HG02571 (cell line): Measurements from ENCODE around the gene KCNMA1.

ENCODE experiments used
- ATAC-seq: cut with Tn5 transposase; IDR thresholded peaks from one replicate; pipeline ENCODE4 v1.9.1; 2021; ENCODE audit warnings: mild to moderate bottlenecking, moderate library complexity; ENCODE audit not compliant: unreplicated experiment

Gene KCNMA1

GRCh38 chr10:77147871-77148270, 489.7 kb downstream of the KCNMA1 start:
- ATAC-seq: no peak

DNA sequence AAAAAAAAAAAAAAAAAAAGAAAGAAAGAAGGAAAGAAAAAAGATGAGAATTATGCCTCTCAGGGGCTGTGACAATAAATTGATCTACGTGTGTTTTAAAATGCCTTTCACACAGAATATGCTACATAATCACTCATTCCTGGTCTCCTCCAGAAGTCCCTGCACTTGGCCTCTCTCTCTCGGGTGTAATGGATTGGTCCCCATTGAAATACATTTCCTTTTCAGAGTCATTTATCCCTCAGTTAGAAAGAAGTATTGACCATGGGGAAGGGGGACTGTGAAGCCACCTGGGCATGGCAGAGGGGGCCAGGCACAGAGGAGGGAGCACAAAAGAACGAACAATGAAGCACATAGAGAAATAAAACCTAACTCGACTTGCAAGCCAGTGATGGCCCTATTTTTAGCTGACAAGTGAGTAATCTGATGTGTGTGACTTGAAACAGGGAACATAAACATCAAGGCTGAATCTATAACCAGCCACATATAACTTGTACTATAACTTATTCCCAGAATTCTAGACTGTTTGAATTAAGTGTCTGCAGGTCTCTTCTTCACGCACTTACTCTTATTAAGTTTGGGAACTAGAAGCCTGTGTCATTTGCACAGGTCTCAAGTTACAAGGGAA, 490.8 kb downstream of the KCNMA1 start:
- no peak for ATAC-seq

DNA sequence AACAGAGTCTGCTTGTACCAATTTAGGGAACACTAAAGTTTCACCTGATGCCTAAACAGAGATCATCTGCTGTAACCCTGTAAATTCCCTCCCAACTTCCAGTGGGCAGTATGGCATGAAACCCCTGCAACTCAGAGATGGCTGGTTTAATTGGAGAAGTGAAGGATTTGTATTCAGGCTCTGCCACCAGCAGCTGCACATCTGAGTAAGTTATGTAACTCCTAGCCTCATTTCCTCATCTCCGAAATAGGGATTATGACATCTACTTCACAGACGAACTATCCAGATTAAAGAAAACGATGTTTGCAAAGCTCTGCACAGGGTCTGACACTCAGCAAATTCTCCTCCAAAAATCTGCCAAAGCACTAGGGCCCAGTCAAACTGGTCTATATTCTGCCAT, 493.0 kb downstream of the KCNMA1 start:
- ATAC-seq: no peak

- no peak for ATAC-seq
Measured at GRCh38 chr10:77139252-77140160, 498.1 kb downstream of the KCNMA1 start.

DNA sequence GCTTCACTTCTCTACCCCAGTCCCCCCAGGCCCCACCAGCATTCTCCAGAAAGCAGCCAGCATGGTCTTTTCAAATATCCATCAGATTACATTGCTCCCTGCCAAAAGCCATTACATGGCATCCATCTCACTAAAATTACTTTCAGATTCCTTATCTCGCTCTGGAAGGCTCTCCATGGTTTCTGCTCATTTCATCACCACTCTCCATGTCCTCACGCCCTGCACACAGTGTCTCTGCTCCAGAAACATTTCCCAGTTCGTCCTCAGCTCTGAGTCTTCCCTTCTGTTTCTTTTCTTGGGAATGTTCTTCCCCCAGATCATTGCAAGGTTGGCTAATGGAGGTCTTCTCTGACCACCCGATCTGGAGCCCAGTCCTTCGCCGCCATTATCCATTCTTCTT, 499.1 kb downstream of the KCNMA1 start:
- no peak for ATAC-seq

GRCh38 chr10:77135555-77135954, 502.1 kb downstream of the KCNMA1 start:
- ATAC-seq: no peak

- no peak for ATAC-seq
Measured at GRCh38 chr10:77131214-77131613, 506.4 kb downstream of the KCNMA1 start.

DNA sequence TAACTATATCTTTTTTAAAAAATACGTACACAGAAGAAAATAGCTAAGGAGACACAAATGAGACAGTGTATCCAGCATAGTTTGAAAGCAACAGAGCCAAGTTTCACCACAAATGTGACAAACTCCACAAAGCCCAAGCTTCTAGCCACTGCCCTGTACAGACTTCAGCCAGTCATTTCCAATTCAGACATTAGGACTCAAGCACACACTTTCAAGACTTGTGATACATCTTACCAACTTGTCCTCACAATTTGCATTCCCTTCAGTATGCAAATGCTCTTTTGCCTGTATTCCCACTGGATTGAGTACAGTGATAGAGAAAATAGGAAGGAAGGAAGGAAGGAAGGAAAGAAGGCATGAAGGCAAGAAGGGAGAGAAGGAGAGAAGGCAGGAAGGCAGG, 510.4 kb downstream of the KCNMA1 start:
- no peak for ATAC-seq

GRCh38 chr10:77125231-77125630, 512.4 kb downstream of the KCNMA1 start:
- ATAC-seq: no peak

DNA sequence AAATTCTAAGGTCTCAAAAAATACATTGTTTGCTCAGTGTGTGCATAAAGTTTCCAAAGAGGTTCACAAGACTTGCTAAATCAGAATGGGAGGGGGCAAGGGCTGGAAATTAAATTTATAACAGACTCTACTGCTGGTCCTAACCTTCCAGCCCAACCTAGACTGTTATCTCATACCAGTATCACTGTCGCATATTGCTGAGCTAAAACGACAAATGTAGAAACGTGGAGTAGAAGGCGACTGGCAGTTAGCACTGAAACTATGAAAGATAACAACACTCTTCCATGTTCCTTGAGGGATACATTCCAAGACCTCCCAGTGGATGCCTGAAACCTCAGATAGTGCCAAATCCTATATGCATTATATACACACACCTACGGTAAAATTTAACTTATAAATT, 514.3 kb downstream of the KCNMA1 start:
- no peak for ATAC-seq

GRCh38 chr10:77121829-77122228, 515.8 kb downstream of the KCNMA1 start:
- ATAC-seq: no peak

- ATAC-seq: no peak
Measured at GRCh38 chr10:77120666-77121376, 516.8 kb downstream of the KCNMA1 start.

DNA sequence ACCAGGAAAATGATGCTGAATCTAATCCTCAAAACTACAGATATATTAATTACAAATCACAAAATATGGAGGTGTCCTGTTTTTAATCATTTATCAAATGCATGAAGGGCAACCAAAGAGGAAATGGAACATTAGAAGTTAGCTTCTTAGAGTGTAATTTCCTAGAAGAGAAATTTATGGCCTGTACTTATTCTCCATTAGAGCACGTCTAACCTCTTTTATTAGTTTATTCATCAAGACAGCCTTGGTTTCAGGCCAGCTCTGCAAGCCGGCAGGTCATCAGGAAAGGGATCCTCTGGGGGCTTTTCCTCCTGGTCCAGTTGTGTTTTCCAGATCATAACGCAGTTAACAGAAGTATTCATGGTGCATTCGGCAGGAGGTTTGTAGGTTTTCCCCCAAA, 517.6 kb downstream of the KCNMA1 start:
- no peak for ATAC-seq

DNA sequence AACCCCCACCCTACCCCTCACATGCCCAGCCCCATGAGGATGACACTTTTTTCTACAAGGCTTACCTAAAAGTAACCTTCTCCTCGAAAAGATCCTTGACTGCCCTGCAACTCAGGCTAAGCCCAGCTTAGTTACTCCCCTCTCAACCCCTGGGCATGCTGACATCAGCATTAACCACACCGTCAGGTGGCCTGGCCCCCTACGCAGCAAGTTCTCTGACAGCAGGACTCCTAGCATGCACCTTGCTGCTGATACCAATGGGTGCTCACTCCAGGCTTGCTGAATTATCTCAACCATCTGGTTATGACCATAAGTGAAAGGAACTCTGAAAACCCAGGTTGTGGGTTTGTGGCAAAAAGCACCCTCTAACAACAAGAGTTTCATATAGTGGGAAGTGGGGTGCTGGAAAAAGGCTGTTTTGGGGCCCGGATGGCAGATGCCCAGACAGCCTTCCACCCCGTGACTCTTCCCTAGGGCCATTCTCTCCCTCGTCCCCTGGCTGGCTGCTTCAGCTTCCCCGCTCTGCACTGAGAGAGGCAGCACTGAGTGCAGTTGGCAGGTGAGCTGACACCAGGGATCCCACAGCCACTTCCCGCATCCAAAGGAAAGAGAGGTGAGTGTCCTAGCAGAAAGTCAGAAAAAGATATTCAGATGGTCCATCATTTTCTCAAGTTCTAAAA, 518.9 kb downstream of the KCNMA1 start:
- ATAC-seq: no peak

DNA sequence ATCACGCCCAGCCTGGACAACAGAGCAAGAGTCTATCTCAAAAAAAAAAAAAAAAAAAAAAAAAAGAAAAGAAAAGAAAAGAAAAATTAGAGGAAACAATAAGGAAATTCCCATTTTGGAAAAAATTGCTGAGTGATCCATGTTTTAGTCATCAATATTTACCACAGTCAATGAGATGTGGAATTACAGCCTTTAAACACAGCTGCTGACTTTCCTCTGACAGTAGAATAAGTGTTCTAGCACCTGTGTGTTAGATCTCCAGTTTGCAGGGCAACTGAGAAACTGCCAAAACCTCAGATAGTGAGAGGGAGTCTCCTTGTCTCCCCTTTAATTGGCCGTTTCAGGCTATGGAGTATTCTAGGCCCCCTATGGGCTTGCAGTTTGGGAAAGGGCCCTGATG, 520.1 kb downstream of the KCNMA1 start:
- no peak for ATAC-seq

GRCh38 chr10:77116904-77117303, 520.7 kb downstream of the KCNMA1 start:
- ATAC-seq: no peak

DNA sequence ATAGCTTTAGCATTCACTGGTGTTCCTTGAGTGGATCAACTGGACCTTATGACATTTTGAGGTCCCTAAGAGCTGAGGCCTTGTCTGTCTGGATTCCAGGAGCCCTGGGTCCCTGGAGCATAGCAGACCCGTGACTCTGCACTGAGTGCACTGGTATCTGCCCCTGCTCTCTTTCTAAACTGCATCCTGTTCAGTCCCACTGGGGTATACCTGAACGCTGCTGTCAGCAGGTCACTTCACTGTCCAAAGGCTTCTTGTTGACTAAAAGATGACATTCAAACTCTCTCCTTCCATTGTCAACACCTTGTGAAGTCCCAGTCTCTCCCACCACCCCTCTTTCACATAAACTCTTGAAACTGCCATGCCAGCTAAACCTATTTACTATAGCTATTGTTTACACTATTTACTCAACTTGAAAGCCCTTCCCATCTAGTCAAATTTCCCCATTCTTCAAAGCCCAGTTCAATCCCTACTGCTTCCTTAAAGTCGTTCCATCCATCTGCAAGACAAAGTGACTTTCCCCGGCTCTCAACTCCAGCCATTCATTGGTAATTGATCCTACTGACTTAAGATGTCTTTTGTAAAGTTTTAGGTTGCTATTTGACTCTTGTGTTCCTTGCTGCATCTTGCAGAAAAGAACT, 523.3 kb downstream of the KCNMA1 start:
- no peak for ATAC-seq

GRCh38 chr10:77111611-77112550, 525.7 kb downstream of the KCNMA1 start:
- no peak for ATAC-seq

- no peak for ATAC-seq
Measured at GRCh38 chr10:77110757-77111156, 526.9 kb downstream of the KCNMA1 start.
